Measurements from ENCODE around the gene NBAS. TPM values are rescaled to one million over a fixed set of nuclear protein-coding genes. Genes with fewer than 3 reads are reported as not detected.

NBAS gene
- total RNA-seq, 1 experiment from 2014 or later = 46.4 TPM

DNA sequence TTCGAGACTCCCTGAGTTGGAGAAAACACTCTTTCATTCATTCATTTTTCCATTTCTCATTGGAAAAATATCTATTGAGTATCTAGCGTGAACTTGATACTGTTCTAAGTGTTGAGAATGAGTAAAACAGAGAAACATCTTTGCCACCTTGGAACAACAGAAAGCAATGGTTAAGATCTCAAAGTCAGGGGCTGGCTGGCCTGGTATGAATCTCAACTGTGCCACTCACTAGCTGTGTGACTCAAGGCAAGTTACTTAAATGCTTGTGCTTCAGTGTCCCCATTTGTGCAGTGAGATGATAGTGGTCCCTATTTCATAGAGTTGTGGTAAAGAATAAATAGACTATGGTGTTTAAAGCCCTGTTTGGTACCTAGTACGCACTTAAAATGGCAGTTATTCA lies 415.2 kb downstream of the NBAS start:
- DNase-seq (ENCODE audit: unreplicated experiment) = no peak

DNA sequence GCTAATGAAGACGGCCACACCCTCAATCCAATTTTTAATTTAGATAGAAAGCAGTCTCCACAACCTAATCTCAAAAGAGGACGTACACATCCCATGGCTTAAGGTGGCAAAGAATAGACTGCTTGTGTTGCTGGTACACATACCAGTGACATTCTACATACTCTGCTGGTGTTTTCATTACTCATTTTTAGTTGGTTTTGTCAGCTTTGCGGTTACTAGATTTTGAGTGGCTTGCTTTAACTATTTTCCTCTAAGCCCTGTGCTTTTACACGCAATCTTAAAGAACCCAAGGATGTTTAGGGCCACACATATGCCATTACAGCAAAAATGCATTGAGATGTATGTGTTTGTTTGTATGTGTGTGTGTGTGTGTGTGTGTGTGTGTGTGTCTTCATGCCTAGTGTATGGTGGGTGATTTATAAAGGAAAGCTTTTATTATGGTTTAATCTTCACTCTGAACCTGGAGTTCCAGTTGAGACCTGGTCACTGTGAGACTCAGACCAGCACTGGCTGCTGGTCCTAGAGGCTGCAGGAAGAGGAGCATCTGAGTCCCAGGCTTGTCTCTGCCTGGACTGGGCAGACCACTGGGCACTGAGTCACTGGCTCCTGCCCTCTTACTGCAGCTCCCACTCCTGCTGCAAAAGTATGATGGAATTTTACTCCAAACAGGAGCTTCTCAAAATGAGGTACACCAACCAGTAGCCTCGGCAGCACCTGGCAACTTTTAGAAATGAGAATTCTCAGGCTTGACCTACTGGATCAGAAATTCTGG lies 415.9 kb downstream of the NBAS start:
- no peak for TF ChIP-seq CTCF (IDR thresholded peaks at IDR 0.05; ENCODE audit: unreplicated experiment)
- intact Hi-C loops (cut with micrococcal nuclease) = no loop called here
- POLR2A ChIA-PET = interaction anchor here (0.7 to 0.8 kb wide), 2 partner anchors 34 to 166 kb away, joined by 3 read pairs; no protein-coding TSS in a partner anchor
- Mint-ChIP-seq H3K27ac (ENCODE audit: low read depth, unreplicated experiment) (no peak overlapping the region), H3K27me3 (ENCODE audit: insufficient read depth, unreplicated experiment) (no peaks in the 10 kb centered on the region), H3K36me3 (ENCODE audit: insufficient read depth, unreplicated experiment) (no peaks in the 10 kb centered on the region), H3K4me3 (ENCODE audit: unreplicated experiment) (no peak overlapping the region), H3K9me3 (ENCODE audit: unreplicated experiment) (no peaks in the 10 kb centered on the region), H3K4me1 (ENCODE audit: insufficient read depth, unreplicated experiment) (peaks cover 14% of the 10 kb centered on the region)
- no TSS peak for BruUV-seq (replicated peaks)
- CTCF ChIA-PET = interaction anchor here (0.6 kb wide), 1 partner anchor 19 kb away, joined by 3 read pairs; no protein-coding TSS in a partner anchor
- no peak for DNase-seq (ENCODE audit: unreplicated experiment)

More for the DNA sequence above, 415.2 kb downstream of the NBAS start:
- Mint-ChIP-seq H3K36me3 (ENCODE audit: insufficient read depth, unreplicated experiment) (no peaks in the 10 kb centered on the region), H3K27ac (ENCODE audit: low read depth, unreplicated experiment) (no peak overlapping the region), H3K9me3 (ENCODE audit: unreplicated experiment) (no peaks in the 10 kb centered on the region), H3K27me3 (ENCODE audit: insufficient read depth, unreplicated experiment) (no peaks in the 10 kb centered on the region), H3K4me1 (ENCODE audit: insufficient read depth, unreplicated experiment) (peaks cover 14% of the 10 kb centered on the region), H3K4me3 (ENCODE audit: unreplicated experiment) (no peak overlapping the region)
- CTCF ChIA-PET = no interaction called here
- intact Hi-C loops (cut with micrococcal nuclease) = no loop called here
- no peak for TF ChIP-seq CTCF (IDR thresholded peaks at IDR 0.05; ENCODE audit: unreplicated experiment)
- POLR2A ChIA-PET = no interaction called here
- BruUV-seq (replicated peaks) = no TSS peak

- peak; percentile 41 for DNase-seq (ENCODE audit: unreplicated experiment)
- Mint-ChIP-seq H3K27me3 (ENCODE audit: insufficient read depth, unreplicated experiment) (no peaks in the 10 kb centered on the region), H3K9me3 (ENCODE audit: unreplicated experiment) (no peaks in the 10 kb centered on the region), H3K27ac (ENCODE audit: low read depth, unreplicated experiment) (no peak overlapping the region), H3K4me1 (ENCODE audit: insufficient read depth, unreplicated experiment) (peaks cover 14% of the 10 kb centered on the region), H3K4me3 (ENCODE audit: unreplicated experiment) (no peak overlapping the region), H3K36me3 (ENCODE audit: insufficient read depth, unreplicated experiment) (no peaks in the 10 kb centered on the region)
- ChIA-PET CTCF (interaction anchor here (0.7 kb wide), 1 partner anchor 30 kb away, joined by 3 read pairs; no protein-coding TSS in a partner anchor), POLR2A (no interaction called here)
- no TSS peak for BruUV-seq (replicated peaks)
- intact Hi-C loops (cut with micrococcal nuclease) = no loop called here
- no peak for TF ChIP-seq CTCF (IDR thresholded peaks at IDR 0.05; ENCODE audit: unreplicated experiment)
Measured at GRCh38 chr2:15142069-15142689, 419.0 kb downstream of the NBAS start.

DNA sequence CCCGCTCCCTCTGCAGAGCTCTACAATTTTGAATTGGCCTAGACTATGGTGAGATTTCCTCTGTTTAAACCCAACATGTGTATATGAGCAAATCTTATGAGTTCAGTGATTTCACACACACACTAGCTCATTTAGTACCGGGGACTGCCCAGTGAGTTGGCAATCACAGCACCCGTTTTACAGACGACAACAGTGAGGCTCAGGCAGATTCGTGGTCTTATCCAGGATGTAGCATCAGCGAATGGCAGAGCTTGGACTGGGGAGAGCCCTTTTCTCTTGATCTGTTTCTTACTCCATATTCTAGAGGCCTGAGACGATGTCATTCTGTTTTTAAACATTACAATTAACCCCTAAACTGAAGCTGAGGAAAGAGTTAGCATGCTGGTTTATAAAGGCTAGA lies 419.9 kb downstream of the NBAS start:
- Mint-ChIP-seq H3K27me3 (ENCODE audit: insufficient read depth, unreplicated experiment) (no peaks in the 10 kb centered on the region), H3K36me3 (ENCODE audit: insufficient read depth, unreplicated experiment) (no peaks in the 10 kb centered on the region), H3K4me3 (ENCODE audit: unreplicated experiment) (no peak overlapping the region), H3K9me3 (ENCODE audit: unreplicated experiment) (no peaks in the 10 kb centered on the region), H3K27ac (ENCODE audit: low read depth, unreplicated experiment) (no peak overlapping the region), H3K4me1 (ENCODE audit: insufficient read depth, unreplicated experiment) (peaks cover 14% of the 10 kb centered on the region)
- no TSS peak for BruUV-seq (replicated peaks)
- no peak for TF ChIP-seq CTCF (IDR thresholded peaks at IDR 0.05; ENCODE audit: unreplicated experiment)
- ChIA-PET POLR2A (no interaction called here), CTCF (interaction anchor here (0.6 kb wide), 1 partner anchor 1627 kb away, joined by 3 read pairs; no protein-coding TSS in a partner anchor)
- intact Hi-C loops (cut with micrococcal nuclease) = no loop called here
- DNase-seq (ENCODE audit: unreplicated experiment) = no peak

Data from MCF 10A (cell line).